ENCODE measurements around the gene PRG3.

- TF ChIP-seq SP1 (CRISPR knock-in tag; conservative IDR thresholded peaks at IDR 0.05) = no peak
- no peak for TF ChIP-seq OVOL2 (CRISPR knock-in tag; IDR thresholded peaks at IDR 0.05; ENCODE audit: borderline replicate concordance)
- no peak for TF ChIP-seq TCF7 (CRISPR knock-in tag; IDR thresholded peaks at IDR 0.05; ENCODE audit: low read depth)
- TF ChIP-seq CREM (CRISPR knock-in tag; IDR thresholded peaks at IDR 0.05) = no peak
- TF ChIP-seq SOX15 (CRISPR knock-in tag; IDR thresholded peaks at IDR 0.05) = no peak
- no peak for TF ChIP-seq CTCF (IDR thresholded peaks at IDR 0.05)
- TF ChIP-seq ELF4 (CRISPR knock-in tag; IDR thresholded peaks at IDR 0.05; ENCODE audit: low read depth) = no peak
- TF ChIP-seq, protein P1, sequence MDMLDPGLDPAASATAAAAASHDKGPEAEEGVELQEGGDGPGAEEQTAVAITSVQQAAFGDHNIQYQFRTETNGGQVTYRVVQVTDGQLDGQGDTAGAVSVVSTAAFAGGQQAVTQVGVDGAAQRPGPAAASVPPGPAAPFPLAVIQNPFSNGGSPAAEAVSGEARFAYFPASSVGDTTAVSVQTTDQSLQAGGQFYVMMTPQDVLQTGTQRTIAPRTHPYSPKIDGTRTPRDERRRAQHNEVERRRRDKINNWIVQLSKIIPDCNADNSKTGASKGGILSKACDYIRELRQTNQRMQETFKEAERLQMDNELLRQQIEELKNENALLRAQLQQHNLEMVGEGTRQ (CRISPR knock-in tag; IDR thresholded peaks at IDR 0.05) = no peak
Measured at GRCh38 chr11:57353036-57353435, 27.9 kb downstream of the PRG3 start.

Measured in WTC11 (cell line).